ENCODE data around the gene KIF7.

The KIF7 gene

GRCh38 chr15:89586651-89587050 lies 68.6 kb downstream of the KIF7 start:
- TF ChIP-seq GATA3 (IDR thresholded peaks at IDR 0.05; ENCODE audit: low read depth, low read length) (no peak), GATA2 (IDR thresholded peaks at IDR 0.05; ENCODE audit: low read depth, low read length) (no peak)

GRCh38 chr15:89578146-89578545 lies 77.1 kb downstream of the KIF7 start:
- TF ChIP-seq GATA2 (IDR thresholded peaks at IDR 0.05; ENCODE audit: low read depth, low read length) (no peak), GATA3 (IDR thresholded peaks at IDR 0.05; ENCODE audit: low read depth, low read length) (no peak)

Measured in SH-SY5Y (cell line).